HG02840 (cell line): Measurements from ENCODE around the gene IL26.
A peak's percentile ranks its signal among the peaks of the same experiment; 100 is the strongest.
"Not testable (repeated sequence)": the region's sequence is repeated elsewhere in the genome, so short reads cannot be mapped to it uniquely, and the experiment has no call there.

Experiments
- ATAC-seq: cut with Tn5 transposase; IDR thresholded peaks from one replicate; pipeline ENCODE4 v1.9.1; 2021; ENCODE audit warnings: mild to moderate bottlenecking, moderate library complexity, moderate number of reproducible peaks; ENCODE audit not compliant: unreplicated experiment, low FRiP score

IL26 gene

GRCh38 chr12:68203460-68203875 lies 22.1 kb downstream of the IL26 start:
- ATAC-seq = no peak

GRCh38 chr12:68200854-68201253 lies 24.8 kb downstream of the IL26 start:
- ATAC-seq = no peak

- ATAC-seq = no peak
Observed at GRCh38 chr12:68199127-68199526, 26.5 kb downstream of the IL26 start.

- ATAC-seq = no peak
Observed at GRCh38 chr12:68198507-68199086, 27.0 kb downstream of the IL26 start.

- no peak for ATAC-seq
Observed at GRCh38 chr12:68190301-68190700, 35.3 kb downstream of the IL26 start.

- no peak for ATAC-seq
Observed at GRCh38 chr12:68189821-68190242, 35.8 kb downstream of the IL26 start.

- ATAC-seq = no peak
Observed at GRCh38 chr12:68185598-68185997, 40.0 kb downstream of the IL26 start.

- no peak for ATAC-seq
Observed at GRCh38 chr12:68180792-68181744, 44.5 kb downstream of the IL26 start.

GRCh38 chr12:68178774-68179439 lies 46.7 kb downstream of the IL26 start:
- ATAC-seq = no peak

- no peak for ATAC-seq
Observed at GRCh38 chr12:68178184-68178583, 47.4 kb downstream of the IL26 start.

- no peak for ATAC-seq
Observed at GRCh38 chr12:68177562-68177961, 48.0 kb downstream of the IL26 start.

- no peak for ATAC-seq
Observed at GRCh38 chr12:68176257-68176656, 49.4 kb downstream of the IL26 start.

GRCh38 chr12:68175557-68176061 lies 50.0 kb downstream of the IL26 start:
- peak; percentile 76 for ATAC-seq

GRCh38 chr12:68174761-68175160 lies 50.8 kb downstream of the IL26 start:
- not testable (repeated sequence) for ATAC-seq

GRCh38 chr12:68173792-68174191 lies 51.8 kb downstream of the IL26 start:
- ATAC-seq = no peak

GRCh38 chr12:68170726-68171125 lies 54.9 kb downstream of the IL26 start:
- ATAC-seq = no peak

GRCh38 chr12:68169213-68169889 lies 56.3 kb downstream of the IL26 start:
- ATAC-seq = no peak

- ATAC-seq = no peak
Observed at GRCh38 chr12:68166317-68166831, 59.2 kb downstream of the IL26 start.

GRCh38 chr12:68163560-68164081 lies 62.0 kb downstream of the IL26 start:
- ATAC-seq = peak; percentile 50

GRCh38 chr12:68162374-68162773 lies 63.2 kb downstream of the IL26 start:
- no peak for ATAC-seq
